Epidermal melanocyte (primary cell): ENCODE results near the gene LHFPL5.

Experiments
- DNase-seq: peaks from one replicate; pipeline ENCODE4 v3.0.0; 2011; ENCODE audit warnings: low spot score; ENCODE audit not compliant: insufficient read length

Gene LHFPL5

DNA sequence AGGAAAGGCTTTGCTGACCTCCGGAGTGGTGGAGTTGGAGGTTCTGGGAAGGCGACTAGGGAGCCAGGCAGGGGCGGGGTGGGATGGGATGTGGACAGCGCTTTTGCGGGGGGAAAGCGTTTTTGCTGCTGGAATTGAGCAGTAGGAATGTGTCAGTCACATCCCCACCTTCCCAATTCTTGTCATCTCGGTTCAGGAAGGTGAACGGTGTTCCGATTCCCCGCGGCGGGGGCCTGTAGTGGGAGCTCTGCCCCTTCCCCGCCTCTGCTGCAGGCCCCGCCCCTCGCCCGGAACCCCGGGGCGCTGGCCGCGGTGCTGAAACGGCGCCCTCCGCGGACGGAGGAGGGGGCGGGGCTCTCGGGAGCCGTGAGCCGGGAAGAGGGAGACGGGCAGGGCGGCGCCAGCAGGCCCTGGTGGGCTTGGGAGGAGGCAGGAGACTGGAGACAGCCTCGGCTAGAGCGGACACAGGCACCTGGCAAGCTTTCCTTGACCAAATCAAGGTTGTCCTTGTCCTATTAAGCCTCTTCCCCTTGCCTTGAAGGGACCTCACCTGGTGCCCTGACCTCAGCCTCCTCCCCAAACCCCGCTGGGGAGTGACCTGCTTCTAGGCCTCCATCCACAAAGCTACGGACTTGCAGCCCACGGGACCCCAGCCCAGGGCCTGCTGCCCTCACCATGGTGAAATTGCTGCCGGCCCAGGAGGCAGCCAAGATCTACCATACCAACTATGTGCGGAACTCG is at the start of gene LHFPL5:
TSS of gene LHFPL5 (plus strand) at position 357 of the 741 bp plus-strand sequence. CDS start at position 676, 319 bp downstream.
- no peak for DNase-seq

- DNase-seq = no peak
Measured at GRCh38 chr6:35757456-35758123, 47.6 kb upstream of the LHFPL5 start.

DNA sequence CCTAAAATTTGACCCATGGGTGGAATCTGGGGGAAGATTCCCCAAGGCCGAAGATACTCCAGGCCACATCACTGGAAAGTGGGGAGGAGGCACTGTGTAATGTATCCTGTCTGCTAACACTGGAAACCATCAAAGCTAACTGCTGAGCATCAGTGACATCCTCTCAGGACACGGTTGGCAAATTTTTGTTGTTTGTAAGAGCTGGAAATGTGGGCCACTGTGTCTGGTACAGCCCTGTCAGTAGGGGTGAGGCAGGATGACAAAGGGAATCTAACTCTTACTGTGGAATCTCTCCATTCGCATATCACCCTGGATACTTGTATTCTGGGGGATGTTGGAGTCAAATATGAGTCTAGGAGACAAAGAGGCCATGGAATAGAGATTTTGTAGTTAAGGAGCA is 45.7 kb upstream of the LHFPL5 start:
- DNase-seq = no peak

DNA sequence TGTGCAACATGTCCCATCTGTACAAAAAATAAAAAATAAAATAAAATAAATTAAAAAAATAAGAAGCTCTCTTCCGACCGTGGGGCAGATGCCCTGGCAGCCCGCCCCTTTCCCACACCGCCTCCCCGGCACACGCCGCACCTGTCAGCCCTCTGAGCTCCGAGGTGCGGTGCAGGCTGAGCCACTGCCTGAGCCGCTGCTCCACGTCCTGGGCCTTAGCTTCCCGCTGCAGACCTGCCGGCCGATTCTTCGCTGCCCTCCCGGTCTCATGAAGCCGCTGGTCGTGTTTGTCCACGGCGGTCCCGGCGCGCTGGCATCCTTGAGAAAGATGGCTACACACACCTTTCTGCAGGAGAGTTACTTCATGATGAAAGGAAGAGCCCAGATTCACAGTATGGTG is 39.4 kb upstream of the LHFPL5 start:
- no peak for DNase-seq

- DNase-seq = no peak
Measured at GRCh38 chr6:35769211-35769610, 35.9 kb upstream of the LHFPL5 start.

GRCh38 chr6:35771343-35771627 is 33.9 kb upstream of the LHFPL5 start:
- DNase-seq = no peak

DNA sequence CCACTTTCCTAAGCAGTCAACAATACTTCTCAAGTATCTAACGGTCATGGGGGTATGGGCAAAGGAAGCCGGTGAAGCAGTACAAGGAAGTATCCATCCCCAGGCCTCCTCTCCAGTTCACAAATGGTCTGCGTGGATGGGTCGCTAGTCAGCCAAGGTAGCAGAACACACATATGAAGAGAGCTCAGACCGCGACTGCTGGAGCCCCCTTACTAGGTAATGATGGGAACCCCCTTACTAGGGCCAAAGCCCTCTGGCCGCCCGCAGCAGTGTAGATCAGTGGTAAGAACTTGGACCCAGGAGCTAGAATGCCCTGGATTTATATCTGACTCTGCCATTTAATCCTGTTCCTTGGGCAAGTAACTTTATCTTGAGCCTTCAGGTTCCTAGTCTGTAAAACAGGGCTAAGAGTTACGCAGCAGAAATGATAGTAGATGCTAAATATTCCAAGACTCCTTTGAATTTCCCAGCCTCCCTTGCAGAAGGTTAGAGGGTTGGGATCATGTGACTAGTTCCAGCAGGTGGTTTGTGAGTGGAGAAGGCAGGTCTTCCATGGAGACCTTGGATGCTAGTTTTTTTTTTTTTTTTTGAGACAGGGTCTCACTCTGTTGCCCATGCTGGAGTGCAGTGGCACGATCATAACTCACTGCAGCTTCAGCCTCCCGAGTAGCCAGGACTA is 30.9 kb upstream of the LHFPL5 start:
- no peak for DNase-seq

- DNase-seq = no peak
Measured at GRCh38 chr6:35775031-35775430, 30.1 kb upstream of the LHFPL5 start.

DNA sequence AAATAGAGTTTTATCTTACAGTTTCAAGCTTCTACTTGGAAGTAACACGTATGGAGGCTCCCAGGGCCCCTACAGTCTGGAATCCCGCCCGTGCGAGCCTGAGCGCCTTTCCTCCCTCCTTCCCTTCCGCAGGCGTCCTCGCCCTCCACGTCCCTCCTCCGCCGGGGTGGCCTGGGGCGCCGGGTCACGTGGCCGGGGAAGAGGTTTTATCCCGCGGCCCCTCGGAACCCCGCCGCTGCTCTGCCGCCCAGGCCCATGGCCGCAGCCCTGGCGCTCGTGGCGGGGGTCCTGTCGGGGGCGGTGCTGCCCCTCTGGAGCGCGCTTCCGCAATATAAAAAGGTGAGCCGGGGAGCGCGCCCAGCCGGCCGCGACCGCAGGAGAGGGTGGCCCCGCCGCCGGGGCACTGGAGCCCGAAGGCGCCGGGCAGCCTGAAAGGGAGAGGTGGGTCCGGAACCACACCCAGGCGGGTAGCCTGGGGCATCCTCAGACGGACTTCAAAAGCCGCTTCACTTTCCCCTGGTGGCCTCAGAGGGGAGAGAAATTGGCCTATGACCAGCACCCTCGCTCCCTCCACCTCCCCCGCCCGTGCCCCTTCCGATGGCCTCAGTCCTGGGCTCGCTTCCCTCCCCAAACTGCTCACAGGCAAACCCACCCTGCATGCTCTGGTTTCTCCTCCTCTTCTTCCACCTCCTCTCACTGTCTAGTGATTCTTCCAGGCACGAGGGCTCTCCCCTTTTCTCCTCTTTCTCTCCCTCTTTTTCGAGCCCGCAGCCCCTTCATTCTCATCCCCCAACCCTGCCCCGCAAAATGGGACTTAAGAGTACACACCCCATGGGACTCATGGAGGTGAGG is 28.6 kb upstream of the LHFPL5 start, which contains the start of gene CLPSL2:
TSS of gene CLPSL2 (plus strand) at position 235 of the 852 bp plus-strand sequence. CDS start at position 256, 21 bp downstream.
- DNase-seq = no peak

DNA sequence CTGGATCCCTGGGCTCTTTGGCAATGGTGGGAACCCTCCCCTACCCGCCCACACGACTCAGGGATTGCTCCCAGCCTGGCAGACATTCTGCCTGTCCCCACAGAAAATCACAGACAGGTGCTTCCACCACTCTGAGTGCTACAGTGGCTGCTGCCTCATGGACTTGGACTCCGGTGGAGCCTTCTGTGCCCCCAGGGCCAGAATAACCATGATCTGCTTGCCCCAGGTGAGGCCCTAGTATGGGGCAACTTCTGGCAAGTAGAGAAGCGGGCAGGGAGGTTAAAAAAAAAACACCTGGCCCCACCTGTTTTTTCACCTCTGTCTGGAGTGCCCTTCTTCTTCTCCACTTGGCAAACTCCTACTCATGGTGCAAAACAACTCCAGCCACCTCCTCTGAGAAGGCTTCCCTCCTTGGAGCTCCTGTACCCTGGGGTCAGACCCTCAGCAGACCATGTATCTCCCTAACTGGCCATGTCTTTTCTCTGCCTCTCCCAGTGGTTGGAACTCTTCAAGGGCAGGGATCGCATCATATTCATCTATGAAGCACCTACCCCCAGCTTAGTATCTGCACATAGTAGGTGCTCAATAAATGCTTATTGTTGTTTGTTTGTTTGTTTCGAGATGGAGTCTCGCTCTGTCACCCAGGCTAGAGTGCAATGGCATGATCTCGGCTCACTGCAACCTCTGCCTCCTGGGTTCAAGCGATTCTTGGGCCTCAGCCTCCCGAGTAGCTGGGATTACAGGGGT is 27.6 kb upstream of the LHFPL5 start:
- DNase-seq = no peak

- no peak for DNase-seq
Measured at GRCh38 chr6:35778437-35778836, 26.7 kb upstream of the LHFPL5 start.

DNA sequence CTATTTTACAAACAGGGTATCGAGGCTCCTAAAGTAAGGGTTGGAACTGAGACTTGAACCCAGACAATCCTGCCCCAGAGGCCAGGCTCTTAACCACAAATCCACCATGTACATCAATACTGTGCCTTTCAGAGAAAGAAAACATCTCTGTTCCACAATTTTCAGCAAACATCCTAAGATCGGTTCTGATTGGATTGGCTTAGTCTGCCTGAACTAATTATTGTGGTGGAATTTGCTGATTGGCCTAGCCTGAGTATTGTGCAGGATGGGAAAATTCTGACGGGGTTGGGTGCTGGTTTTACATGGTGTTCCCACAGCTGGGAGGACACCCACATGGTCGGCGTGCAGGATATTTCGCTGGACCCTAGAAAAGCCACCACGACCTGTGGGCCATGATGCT is 24.4 kb upstream of the LHFPL5 start, which contains the start of gene CLPSL1:
TSS of gene CLPSL1 (plus strand) at position 301 of the 400 bp plus-strand sequence. CDS start at position 393, 92 bp downstream.
- no peak for DNase-seq

DNA sequence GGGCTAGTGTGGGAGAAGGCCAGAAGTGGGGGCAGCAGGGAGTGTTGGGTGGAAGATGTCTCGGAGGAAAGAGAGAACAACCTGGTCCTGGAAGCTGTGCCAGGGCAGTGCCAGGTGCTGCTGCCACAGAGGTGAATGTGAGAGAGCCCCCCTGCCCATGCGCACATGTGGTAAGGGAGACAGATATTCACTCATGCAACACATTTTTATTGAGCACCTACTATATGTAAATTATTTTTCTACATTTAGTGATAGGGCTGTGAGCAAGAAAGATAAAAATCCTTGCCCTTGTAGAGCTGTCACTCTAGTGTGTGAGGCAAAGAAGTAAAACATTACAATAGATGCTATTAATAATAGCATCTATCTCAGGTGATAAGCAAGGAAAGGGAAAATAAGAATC is 23.9 kb upstream of the LHFPL5 start:
- DNase-seq = peak; percentile 8

DNA sequence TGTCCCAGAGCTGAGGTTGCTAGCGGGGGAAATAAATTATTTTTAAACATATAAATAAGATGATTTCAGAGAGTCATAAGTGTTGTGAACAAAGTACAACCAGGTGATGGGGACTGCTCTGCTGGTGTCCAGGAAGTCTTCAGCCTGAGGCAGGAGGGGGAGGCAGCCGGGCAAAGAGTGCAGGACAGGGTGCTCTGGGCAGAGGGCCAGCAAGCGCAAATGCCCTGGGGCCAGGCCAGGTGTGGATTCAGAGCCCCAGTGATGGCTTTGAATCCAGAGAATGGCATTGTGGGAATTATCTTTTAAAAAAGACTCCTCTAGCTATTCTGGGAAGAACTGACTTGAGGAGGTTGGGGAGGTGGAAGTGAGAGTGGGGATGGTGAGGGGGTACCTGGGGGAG is 22.7 kb upstream of the LHFPL5 start:
- DNase-seq = no peak

GRCh38 chr6:35784200-35784599 is 21.0 kb upstream of the LHFPL5 start:
- peak; percentile 5 for DNase-seq

DNA sequence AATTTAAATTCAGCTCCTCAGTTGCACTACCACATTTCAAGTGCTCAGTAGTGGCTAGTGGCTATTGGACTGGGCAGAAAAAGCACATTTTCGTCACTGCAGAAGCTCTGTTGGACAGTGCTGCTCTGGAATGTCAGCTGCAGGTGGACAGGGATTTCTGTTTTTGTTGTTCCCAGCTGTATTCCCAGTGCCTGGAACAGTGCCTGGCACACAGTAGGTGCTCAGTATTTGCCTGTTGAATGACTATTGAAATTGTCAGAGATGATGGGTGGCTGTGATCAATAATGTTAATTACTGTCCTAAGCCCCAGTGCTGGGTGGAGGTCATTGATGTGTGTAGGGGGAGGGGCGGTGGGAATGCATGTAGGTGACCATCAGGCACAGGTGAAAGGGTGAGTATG is 18.9 kb upstream of the LHFPL5 start:
- no peak for DNase-seq

- peak; percentile 14 for DNase-seq
Measured at GRCh38 chr6:35786810-35787209, 18.3 kb upstream of the LHFPL5 start.

GRCh38 chr6:35787266-35788218 is 17.6 kb upstream of the LHFPL5 start:
- peak; percentile 15 for DNase-seq

DNA sequence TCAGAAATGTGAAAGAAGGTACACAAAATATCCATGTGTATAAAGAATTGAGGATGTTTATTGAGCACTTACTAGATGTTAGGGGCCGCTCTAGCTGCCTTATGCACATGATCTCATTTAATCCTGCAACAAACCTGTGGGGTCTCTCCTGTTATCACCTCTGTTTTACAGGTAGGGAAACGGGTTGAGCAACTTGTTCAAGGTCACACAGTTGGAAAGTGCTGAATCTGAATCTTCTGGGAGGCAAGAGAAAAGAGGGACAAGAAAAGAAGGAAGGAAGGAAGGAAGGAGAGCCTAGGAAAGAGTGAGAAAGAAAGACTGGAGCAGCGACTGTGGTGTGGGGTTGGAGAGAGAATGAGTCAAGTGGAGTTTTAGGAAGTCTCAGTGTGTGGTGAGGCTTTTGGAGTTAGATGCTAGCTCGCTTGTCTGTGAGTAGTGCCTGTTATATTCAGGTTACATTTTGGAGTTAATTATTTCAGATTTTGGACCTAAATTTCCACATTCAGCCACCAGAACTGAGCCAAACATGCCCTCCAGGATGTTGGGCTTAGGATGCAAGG is 16.6 kb upstream of the LHFPL5 start:
- DNase-seq = peak; percentile 15
